HG03342 (cell line): ENCODE measurements around the gene JAKMIP3.

Experiments
- ATAC-seq: cut with Tn5 transposase; IDR thresholded peaks from one replicate; pipeline ENCODE4 v1.9.1; 2021; ENCODE audit warnings: mild to moderate bottlenecking, moderate library complexity; ENCODE audit not compliant: unreplicated experiment

The JAKMIP3 gene

GRCh38 chr10:132097609-132098377, 32.0 kb downstream of the JAKMIP3 start:
- ATAC-seq: no peak

- no peak for ATAC-seq
These were observed 33.0 kb downstream of the JAKMIP3 start for GRCh38 chr10:132098539-132099388.

GRCh38 chr10:132099389-132100090, 33.8 kb downstream of the JAKMIP3 start:
- ATAC-seq: no peak

GRCh38 chr10:132100091-132100481, 34.3 kb downstream of the JAKMIP3 start:
- ATAC-seq: no peak

- ATAC-seq: no peak
These were observed 35.0 kb downstream of the JAKMIP3 start for GRCh38 chr10:132100556-132101349.

- no peak for ATAC-seq
These were observed 35.8 kb downstream of the JAKMIP3 start for GRCh38 chr10:132101529-132101928.

GRCh38 chr10:132102071-132102716, 36.4 kb downstream of the JAKMIP3 start:
- no peak for ATAC-seq

GRCh38 chr10:132102717-132103110, 37.0 kb downstream of the JAKMIP3 start:
- no peak for ATAC-seq

GRCh38 chr10:132103116-132103910, 37.6 kb downstream of the JAKMIP3 start:
- no peak for ATAC-seq

GRCh38 chr10:132104062-132104461, 38.3 kb downstream of the JAKMIP3 start:
- ATAC-seq: no peak

- ATAC-seq: no peak
These were observed 38.9 kb downstream of the JAKMIP3 start for GRCh38 chr10:132104471-132105301.

GRCh38 chr10:132105302-132105995, 39.7 kb downstream of the JAKMIP3 start:
- ATAC-seq: no peak

GRCh38 chr10:132106431-132106830, 40.7 kb downstream of the JAKMIP3 start:
- ATAC-seq: no peak

- ATAC-seq: no peak
These were observed 41.6 kb downstream of the JAKMIP3 start for GRCh38 chr10:132107186-132107948.

- ATAC-seq: no peak
These were observed 42.5 kb downstream of the JAKMIP3 start for GRCh38 chr10:132107949-132108877.
